Uterus (tissue), 2 donors: Measurements from ENCODE around the gene PSD4.

Experiments
- CTCF ChIP-seq, 4 experiments: fragments of 200-600 bp in 2 of 4; fragments of 450-650 bp in 2 of 4; sonication (generic) in 2 of 4; IDR thresholded peaks; one replicate each; pipeline ENCODE4 v1.5.1; 2016 to 2019; ENCODE audit warnings: antibody characterized with exemption in 4 of 4, mild to moderate bottlenecking in 2 of 4, moderate library complexity in 1 of 4
- POLR2A ChIP-seq, 2 donors: fragments of 450-650 bp; IDR thresholded peaks; one replicate each; pipeline ENCODE4 v1.6.1; 2016; ENCODE audit warnings: antibody characterized with exemption in 2 of 2, mild to moderate bottlenecking in 1 of 2, moderate library complexity in 1 of 2

DNA sequence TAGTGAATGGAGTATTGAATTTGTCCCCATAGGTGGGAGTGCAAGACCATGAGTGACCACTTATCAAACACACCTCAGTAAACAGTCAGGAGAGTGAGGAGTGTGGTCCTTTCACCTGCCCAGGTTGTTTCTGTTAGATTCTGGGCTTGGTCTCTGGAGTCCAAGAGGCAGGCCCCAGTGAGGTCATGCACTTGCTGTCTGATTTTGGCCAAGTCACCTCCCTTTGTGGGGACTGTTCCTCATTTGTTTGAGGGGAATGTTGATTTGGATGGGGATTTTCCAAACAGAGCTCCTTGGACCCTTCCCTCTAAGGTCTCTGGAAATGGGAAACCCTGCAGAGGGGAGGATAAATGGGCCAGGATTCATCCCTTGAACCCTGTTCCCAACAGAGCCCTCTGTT, 39.1 kb upstream of the PSD4 start:
- no peak for TF ChIP-seq CTCF (IDR thresholded peaks at IDR 0.05)
- TF ChIP-seq POLR2A (IDR thresholded peaks at IDR 0.05) = no peak
